CD4-positive, alpha-beta T cell treated with Interleukin-10 for 1 hour (primary cell): ENCODE measurements around the gene BIN1.
A peak's percentile ranks its signal among the peaks of the same experiment; 100 is the strongest.

Source experiments
- DNase-seq: peaks from one replicate; pipeline ENCODE4 v3.0.0-alpha.2; 2020

Gene BIN1

DNA sequence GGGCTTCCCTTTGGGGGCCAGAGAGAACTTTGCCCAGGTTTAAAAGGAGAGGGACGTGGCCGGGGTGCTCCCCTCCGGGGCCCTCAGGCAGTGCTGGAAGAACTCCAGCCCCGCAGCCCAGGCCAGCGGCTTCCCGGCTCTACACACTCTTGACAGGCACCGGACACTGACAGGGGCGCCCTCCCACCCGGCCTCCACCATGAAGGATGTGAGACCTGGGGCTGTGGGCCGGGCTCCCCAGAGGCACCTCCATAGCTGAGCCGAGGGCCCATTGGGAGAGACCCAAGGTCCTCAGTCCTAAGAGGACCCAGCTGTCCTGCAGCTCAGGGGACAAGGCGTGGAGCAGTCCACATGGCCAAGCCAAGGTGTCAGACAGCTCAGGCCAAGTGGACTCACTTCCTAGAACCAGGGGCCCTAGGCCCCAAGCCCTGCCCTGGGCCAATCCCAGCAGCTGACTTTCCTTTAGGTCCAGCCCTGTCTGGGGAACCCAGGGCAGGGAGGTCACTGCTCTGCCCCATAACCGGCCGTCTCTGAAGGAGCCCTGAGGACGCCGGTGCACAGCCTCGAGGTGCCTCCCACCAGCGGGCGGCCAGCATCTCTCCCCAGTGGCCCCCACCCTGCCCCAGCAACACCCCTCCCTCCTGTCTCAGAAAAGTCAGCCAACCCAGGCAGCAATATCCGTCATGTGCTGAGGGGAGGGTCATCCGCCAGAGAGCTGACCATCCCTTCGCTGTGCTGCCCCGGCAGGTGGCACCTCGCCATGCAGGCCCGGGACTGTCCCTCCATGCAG, 51.8 kb downstream of the BIN1 start:
- no peak for DNase-seq

- DNase-seq = no peak
Observed at GRCh38 chr2:127054604-127054930, 52.4 kb downstream of the BIN1 start.

DNA sequence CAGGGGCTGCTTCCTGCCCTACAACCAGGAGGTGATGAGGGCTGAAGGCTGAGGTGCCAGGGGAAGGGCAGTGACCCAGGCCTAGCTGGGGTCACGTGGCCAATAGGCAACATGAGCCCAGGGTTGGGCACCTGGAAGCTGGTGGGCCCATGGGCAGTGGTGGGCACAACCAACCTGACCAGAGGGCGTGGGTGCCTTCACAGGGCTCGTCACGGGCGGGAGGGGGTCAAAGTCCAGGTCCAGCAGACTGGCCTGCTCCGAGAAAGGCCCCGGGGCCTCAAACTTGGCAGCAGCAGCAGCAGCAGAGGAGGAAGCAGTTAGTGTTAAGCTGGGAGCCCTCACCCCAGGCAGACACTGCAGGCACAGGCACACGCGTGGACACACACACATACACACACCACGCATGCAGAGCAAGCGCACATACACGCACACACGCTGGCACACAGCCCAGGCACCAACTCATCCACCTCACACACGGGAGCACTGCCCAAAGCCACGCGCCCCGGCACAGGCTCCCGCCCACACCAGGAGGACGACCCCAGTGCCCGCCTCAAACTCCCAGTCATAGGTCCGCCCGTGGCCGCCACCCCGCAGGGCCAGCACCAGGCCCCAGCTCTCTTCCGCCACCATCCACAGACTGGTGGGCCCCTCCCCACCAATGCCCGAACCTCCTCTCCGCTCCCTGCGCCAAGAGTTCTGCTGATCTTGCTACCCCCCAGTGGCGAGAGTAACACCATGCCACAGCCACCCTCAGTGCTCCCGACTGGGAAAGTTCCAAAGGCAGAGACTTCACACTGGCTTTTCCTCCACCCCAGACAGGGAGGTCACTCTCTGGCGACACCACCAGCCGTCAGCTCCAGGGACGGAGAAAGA, 53.0 kb downstream of the BIN1 start:
- DNase-seq = no peak

DNA sequence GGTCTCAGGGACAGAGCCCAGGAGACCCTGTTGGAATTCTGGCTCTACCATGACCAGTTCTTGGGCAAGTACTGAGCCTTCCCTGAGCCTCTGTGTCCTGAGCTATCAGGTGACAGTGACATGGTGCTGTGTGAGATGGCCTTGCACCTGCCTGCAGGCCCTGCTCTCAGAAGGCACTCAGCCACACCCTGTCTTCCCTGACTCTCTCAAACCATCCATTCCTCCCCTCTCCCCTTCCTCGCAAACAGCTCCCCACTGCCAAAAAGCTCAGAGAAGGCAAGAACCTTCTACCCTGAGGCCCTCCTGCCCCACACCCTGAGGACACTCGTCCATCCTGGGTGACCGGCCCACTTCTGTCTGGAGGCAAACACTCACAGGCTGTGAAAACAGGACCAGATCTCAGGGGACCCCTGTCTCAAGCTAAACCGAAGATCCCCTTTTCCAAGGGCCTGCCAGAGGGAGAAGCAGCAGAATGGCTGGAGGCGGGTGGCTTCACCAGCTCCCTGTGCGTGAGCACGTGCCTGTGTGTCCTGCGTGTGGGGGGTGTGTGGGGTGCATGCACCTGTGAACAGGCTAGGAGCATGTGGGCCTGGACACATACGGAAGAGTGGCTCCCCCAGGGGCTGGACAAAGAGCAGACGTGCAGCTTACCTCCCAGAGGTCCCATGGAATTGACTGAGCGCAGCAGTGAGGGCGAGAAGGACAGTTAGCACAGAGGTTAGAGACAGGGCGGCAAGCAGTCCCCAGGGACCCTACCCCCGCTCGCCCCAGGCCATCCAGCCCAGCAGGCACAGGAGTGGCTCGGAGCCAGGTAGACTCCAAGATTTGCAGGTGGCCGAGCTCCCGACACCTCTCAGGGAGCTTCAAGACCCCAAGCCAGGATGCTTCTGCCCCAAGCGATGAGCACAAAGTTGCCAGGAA, 53.9 kb downstream of the BIN1 start:
- DNase-seq = no peak

GRCh38 chr2:127052057-127052770, 54.7 kb downstream of the BIN1 start:
- no peak for DNase-seq

DNA sequence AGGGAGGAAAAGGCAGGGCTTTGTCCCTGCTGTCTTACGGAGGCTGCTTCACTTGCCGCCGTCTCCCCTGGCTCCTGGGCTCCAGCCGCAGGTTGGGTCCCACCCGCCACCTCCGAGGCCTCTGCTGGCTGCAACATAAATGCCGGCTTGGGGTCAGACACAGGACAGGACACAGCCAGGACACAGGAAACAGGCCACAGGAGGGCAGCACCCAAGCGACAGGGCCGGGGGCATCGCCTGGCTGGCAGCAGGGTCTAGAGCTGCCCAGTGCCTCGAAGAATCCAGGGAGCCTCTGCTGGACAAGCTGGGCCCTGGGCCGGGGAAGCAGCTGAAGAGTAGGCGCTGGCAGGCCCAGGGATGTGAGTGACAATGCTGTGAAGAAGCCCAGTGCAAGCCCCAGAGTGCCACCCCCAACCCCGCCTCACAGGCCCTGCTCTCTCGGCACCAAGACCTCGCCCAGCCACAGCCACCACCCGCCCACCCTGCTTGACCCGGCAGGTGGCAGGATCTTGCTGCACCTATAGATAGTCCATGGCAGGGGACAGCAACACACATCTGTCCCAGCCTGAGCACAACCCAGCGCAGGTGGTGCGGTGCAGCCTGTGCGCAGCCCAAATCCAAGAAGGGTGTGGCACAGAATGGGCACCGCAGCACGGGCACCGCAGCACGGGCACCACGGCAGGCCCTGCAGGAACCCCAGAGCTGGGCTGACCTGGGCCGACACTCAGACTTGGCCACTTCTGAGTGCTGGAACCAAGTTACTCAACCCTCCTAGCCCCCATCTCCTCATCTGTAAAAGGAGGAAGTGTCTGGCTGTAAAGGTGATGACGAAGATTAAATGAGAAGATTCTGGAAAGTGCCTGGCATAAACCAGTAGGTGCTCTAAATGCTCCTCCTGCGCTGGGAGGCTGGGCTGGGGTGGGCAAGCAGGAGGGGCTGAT, 55.6 kb downstream of the BIN1 start:
- no peak for DNase-seq

- DNase-seq = no peak
Observed at GRCh38 chr2:127050803-127051115, 56.2 kb downstream of the BIN1 start.

DNA sequence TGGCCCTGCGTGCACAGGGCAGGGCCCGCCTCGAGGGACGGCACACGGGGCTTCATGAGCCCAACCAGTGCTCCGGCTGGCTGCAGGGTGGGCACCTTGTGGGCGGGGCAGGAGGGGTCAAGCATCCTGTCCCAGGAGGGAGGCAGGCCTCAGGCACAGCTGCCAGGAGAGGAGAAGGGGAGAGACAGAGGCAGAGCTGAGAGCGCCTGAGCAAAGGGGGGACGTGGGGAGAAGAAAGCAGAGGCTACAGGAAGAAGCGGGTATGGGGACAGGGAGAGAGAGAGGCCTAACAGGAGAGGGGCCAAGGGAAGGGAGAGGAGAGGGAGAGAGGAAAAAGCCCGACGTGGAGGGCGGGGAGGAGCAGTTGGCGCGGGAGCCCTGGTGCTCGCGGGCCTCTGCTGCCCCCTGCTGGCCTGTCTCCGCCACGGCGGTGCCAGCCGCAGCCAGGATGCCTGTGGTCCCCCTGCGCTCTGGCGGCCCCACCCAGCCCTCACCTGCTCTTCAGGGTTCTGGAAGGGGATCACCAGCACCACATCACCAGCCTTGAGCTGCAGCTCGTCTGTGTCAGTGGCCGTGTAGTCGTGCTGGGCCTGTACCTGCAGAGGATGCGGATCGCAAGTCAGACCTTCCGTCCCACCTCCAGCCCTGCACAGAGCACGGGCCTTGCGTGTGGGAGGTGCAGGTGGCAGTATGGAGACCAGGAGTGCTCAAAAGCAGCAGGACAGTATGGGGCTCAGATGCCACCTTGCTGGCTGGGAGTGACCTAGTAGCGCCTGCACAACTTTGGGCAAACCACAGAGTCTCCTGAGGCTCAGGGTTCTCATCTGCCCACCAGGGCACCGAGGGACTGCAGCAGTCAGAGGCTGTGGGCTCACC, 56.8 kb downstream of the BIN1 start:
- peak; percentile 58 for DNase-seq

GRCh38 chr2:127048969-127049897, 57.7 kb downstream of the BIN1 start:
- DNase-seq = no peak

DNA sequence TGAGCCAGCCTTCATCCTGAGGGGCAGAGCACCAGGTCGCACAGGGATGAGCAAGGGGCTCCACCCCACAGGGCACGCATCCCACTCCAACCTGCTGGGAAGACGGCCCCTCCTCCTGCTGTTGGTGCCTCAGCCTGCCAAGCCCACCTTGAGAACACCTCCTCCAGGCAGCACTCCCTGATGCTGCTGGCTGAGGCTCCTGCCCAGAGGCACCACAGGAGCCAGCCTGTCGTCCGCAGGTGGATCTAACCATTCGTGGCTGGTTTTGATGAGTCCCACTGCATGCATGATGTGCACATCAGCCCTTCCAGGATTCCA, 58.4 kb downstream of the BIN1 start:
- no peak for DNase-seq

DNA sequence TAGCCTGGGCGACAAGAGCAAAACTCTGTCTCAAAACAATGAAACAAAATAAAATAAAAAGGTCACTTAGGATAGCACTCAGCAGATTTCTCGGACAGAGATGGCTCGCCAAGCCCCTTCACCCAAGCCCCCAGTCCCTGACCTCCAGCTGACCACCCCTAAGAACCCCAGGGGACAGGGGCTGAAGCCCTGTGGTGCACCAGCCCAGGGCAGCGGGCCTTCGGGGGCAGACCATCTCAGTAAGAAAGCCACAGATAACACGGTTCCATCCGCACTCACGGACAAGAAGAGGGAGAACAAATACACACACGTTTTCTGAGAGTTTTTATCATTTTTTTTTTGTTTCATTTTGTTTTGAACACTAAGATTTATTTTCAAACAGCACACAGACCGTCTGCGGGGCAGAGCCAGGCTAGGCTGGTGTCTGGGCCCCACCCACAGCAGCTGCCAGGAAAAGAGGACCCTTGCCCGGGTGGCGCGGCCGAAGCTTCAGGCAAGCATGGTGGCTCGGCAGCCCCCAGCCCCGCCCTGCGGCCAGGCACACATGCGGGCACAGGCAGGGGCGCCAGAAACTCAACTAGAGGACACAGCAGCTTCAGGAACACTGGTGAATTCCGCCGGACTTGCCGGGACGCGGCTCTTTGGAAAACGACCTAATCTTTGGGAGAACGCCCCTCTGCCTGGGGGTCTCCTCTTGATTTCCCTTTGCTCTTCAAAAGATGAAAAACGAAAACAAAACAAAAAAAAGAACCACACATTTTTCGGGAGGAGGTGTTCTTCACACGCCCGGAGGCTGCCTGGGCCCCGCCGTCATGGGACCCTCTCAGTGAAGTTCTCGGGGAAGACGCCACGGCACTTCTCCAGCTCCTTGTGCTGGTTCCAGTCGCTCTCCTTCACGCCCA, 59.0 kb downstream of the BIN1 start:
- DNase-seq = no peak

DNA sequence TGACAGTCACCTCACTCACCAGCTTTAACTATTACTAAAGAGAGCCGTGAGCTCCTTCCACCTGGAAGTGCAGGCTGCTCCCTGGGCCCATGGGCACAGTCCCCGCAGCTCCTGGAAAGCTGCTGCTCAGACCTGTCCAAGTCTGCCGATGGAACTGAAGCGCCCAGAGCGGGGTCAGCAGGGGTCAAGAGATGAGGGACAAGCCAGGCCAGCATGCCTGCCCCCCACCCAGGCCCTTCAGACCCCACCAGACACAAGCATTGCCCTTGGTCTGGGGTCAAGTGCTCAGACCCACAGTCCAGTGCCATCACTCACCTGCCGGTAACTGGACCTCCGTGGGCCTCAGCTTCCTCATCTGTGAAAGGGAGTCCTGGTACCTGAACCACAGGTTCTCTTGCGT, 59.9 kb downstream of the BIN1 start:
- no peak for DNase-seq

GRCh38 chr2:127046579-127046978, 60.4 kb downstream of the BIN1 start:
- DNase-seq = no peak

GRCh38 chr2:127045792-127046501, 61.0 kb downstream of the BIN1 start:
- DNase-seq = no peak

GRCh38 chr2:127044977-127045661, 61.8 kb downstream of the BIN1 start:
- DNase-seq = no peak

- DNase-seq = no peak
Observed at GRCh38 chr2:127044165-127044718, 62.7 kb downstream of the BIN1 start.
